Trophoblast cell (in vitro differentiated cells and primary cell): ENCODE measurements around the gene RPL22.

Source experiments
- DNase-seq, 2 donors: peaks; one replicate each; pipeline ENCODE4 v3.0.0-alpha.2; 2016
- H2AFZ ChIP-seq: 2 replicates; pipeline ENCODE4 v1.6.1; 2013; ENCODE audit warnings: low read length, moderate library complexity, mild to moderate bottlenecking; ENCODE audit not compliant: insufficient read depth, poor library complexity
- H2AK5ac ChIP-seq: 2 replicates; pipeline ENCODE4 v1.6.1; 2013; ENCODE audit warnings: mild to moderate bottlenecking, low read length
- H2BK120ac ChIP-seq: 2 replicates; pipeline ENCODE4 v1.6.1; 2013; ENCODE audit warnings: low read length, mild to moderate bottlenecking, moderate library complexity; ENCODE audit not compliant: insufficient read depth, poor library complexity
- H2BK12ac ChIP-seq: 2 replicates; pipeline ENCODE4 v1.6.1; 2013; ENCODE audit warnings: mild to moderate bottlenecking, low read length, moderate library complexity
- H2BK5ac ChIP-seq: 2 replicates; pipeline ENCODE4 v1.6.1; 2013; ENCODE audit warnings: low read length, low read depth, moderate library complexity, mild to moderate bottlenecking; ENCODE audit not compliant: poor library complexity
- H3K14ac ChIP-seq: 2 replicates; pipeline ENCODE4 v1.6.1; 2013; ENCODE audit warnings: mild to moderate bottlenecking, low read length
- H3K18ac ChIP-seq: 2 replicates; pipeline ENCODE4 v1.6.1; 2013; ENCODE audit warnings: mild to moderate bottlenecking, low read length
- H3K23ac ChIP-seq: 2 replicates; pipeline ENCODE4 v1.6.1; 2013; ENCODE audit warnings: low read length
- H3K27ac ChIP-seq: 2 replicates; pipeline ENCODE4 v1.5.1; 2013; ENCODE audit warnings: low read depth, mild to moderate bottlenecking, inconsistent platforms, low read length, moderate library complexity
- H3K27me3 ChIP-seq: 2 replicates; pipeline ENCODE4 v1.6.1; 2013; ENCODE audit warnings: inconsistent platforms, mild to moderate bottlenecking, low read length, moderate library complexity; ENCODE audit not compliant: insufficient read depth
- H3K36me3 ChIP-seq, 2 experiments: 1 replicate in 1 of 2; 2 replicates in 1 of 2; pipeline ENCODE4 v1.6.1; 2013; ENCODE audit warnings: low read length in 2 of 2, mild to moderate bottlenecking in 2 of 2, moderate library complexity in 1 of 2; ENCODE audit not compliant: insufficient read depth in 2 of 2, control insufficient read depth in 1 of 2
- H3K4ac ChIP-seq: 2 replicates; pipeline ENCODE4 v1.6.1; 2013; ENCODE audit warnings: low read depth, mild to moderate bottlenecking, low read length, moderate library complexity
- H3K4me1 ChIP-seq, 2 experiments: 1 replicate in 1 of 2; 2 replicates in 1 of 2; pipeline ENCODE4 v1.6.1; 2013; ENCODE audit warnings: low read length in 2 of 2, mild to moderate bottlenecking in 2 of 2, moderate library complexity in 1 of 2; ENCODE audit not compliant: insufficient read depth in 2 of 2, control insufficient read depth in 1 of 2
- H3K4me2 ChIP-seq: 2 replicates; pipeline ENCODE4 v1.6.1; 2013; ENCODE audit warnings: inconsistent platforms, mild to moderate bottlenecking, low read length, moderate library complexity
- H3K4me3 ChIP-seq: 2 replicates; pipeline ENCODE4 v1.5.1; 2013; ENCODE audit warnings: mild to moderate bottlenecking, low read depth, low read length, inconsistent platforms
- H3K79me1 ChIP-seq: one replicate; pipeline ENCODE4 v1.6.1; 2013; ENCODE audit warnings: low read length
- H3K79me2 ChIP-seq: 2 replicates; pipeline ENCODE4 v1.6.1; 2013; ENCODE audit warnings: low read length, mild to moderate bottlenecking; ENCODE audit not compliant: control insufficient read depth, insufficient read depth, poor library complexity
- H3K9ac ChIP-seq: 2 replicates; pipeline ENCODE4 v1.6.1; 2013; ENCODE audit warnings: mild to moderate bottlenecking, low read length
- H3K9me3 ChIP-seq: 2 replicates; pipeline ENCODE4 v1.6.1; 2013; ENCODE audit warnings: low read depth, mild to moderate bottlenecking, control low read depth, inconsistent platforms, low read length; ENCODE audit not compliant: insufficient read depth
- H4K12ac ChIP-seq: 2 replicates; pipeline ENCODE4 v1.6.1; 2013; ENCODE audit warnings: low read depth, mild to moderate bottlenecking, low read length, moderate library complexity
- H4K8ac ChIP-seq: 2 replicates; pipeline ENCODE4 v1.6.1; 2013; ENCODE audit warnings: low read depth, mild to moderate bottlenecking, low read length, moderate library complexity
- H4K91ac ChIP-seq: one replicate; pipeline ENCODE4 v1.6.1; 2013; ENCODE audit warnings: low read depth, mild to moderate bottlenecking, low read length, moderate library complexity
- WGBS: extraction: QIAGEN DNeasy Blood & Tissue Kit; methylation state at CpG from one replicate; pipeline ENCODE4 v1.1.7; 2013; ENCODE audit warnings: missing lambda C conversion rate; ENCODE audit not compliant: insufficient read length, insufficient coverage; ENCODE audit errors: extremely low coverage; 5-methylcytosine and 5-hydroxymethylcytosine counted together

Gene RPL22

DNA sequence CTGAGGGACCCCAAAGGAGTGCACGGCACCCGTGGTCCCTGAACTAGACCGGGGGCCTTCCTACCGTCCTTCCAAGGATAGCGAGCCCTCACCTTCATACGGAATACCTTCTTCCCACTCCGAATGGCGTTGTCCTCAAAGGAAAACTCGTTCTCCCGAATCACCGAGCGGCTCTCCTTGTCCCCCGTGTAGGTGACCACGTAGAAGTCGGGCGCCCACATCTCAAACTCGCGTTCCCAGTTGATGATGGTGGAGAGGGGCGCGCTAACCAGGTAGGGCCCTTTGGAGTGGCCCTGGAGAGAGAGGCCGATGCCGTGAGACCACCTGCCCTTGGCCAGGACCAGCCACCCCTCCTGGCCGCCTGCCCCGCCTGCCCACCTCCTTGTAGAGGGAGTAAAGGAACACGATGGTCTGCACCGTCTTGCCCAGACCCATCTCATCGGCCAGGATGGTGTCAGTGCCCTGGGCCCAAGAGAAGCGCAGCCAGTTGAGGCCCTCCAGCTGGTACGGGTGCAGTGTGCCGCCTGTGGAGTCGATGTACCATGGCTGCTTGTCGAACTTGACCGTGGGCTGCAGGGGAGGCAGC is 57.3 kb downstream of the RPL22 start:
- H3K9ac ChIP-seq, result no peak overlapping the region
- no peaks in the 10 kb centered on the region for H3K36me3 ChIP-seq
- no peak overlapping the region for H3K4me2 ChIP-seq
- no peak overlapping the region for H3K23ac ChIP-seq
- H4K8ac ChIP-seq, result no peak overlapping the region
- no peak overlapping the region for H3K4ac ChIP-seq
- no peaks in the 10 kb centered on the region for H3K27me3 ChIP-seq
- H3K4me1 ChIP-seq, result no peaks in the 10 kb centered on the region
- H2AK5ac ChIP-seq, result no peak overlapping the region
- H3K4me3 ChIP-seq, result no peak overlapping the region
- H3K79me1 ChIP-seq, result no peaks in the 10 kb centered on the region
- WGBS, result no CpG with 5 or more reads among the region's 33 CpGs
- H3K14ac ChIP-seq, result no peak overlapping the region
- no peak overlapping the region for H2BK12ac ChIP-seq
- H3K79me2 ChIP-seq, result no peaks in the 10 kb centered on the region
- H3K27ac ChIP-seq, result no peak overlapping the region
- H2AFZ ChIP-seq, result no peak overlapping the region
- H4K12ac ChIP-seq, result no peak overlapping the region
- no peak overlapping the region for H4K91ac ChIP-seq
- H2BK120ac ChIP-seq, result no peak overlapping the region
- DNase-seq, result no peak
- H3K9me3 ChIP-seq, result no peaks in the 10 kb centered on the region
- H2BK5ac ChIP-seq, result no peak overlapping the region
- H3K18ac ChIP-seq, result no peak overlapping the region

DNA sequence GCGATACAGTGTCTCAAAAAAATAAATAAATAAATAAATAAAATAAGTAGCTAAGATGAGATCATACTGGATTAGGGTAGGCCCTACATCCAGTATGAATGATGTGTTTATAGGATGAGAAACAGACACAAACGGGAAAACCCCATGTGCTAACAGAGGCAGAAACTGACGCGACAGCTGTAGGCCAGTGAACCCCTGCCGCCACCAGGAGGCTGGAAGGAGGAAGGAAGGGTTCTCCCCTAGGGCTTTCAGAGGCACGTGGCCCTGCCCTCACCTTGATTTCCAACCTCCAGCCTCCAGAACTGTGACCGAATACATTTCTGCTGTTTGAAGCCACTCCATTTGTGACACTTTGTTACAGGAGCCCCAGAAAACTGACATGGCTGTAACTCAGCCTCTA is 57.8 kb downstream of the RPL22 start:
- no peak overlapping the region for H3K23ac ChIP-seq
- H4K91ac ChIP-seq, result no peak overlapping the region
- H4K12ac ChIP-seq, result no peak overlapping the region
- no peak overlapping the region for H3K14ac ChIP-seq
- no peak overlapping the region for H2BK12ac ChIP-seq
- no peak overlapping the region for H3K9ac ChIP-seq
- no peak overlapping the region for H2BK5ac ChIP-seq
- no peak overlapping the region for H3K18ac ChIP-seq
- H3K36me3 ChIP-seq, result no peaks in the 10 kb centered on the region
- H3K4me3 ChIP-seq, result no peak overlapping the region
- H2AK5ac ChIP-seq, result no peak overlapping the region
- no peaks in the 10 kb centered on the region for H3K79me1 ChIP-seq
- no peaks in the 10 kb centered on the region for H3K27me3 ChIP-seq
- no peak overlapping the region for H2BK120ac ChIP-seq
- H3K4me2 ChIP-seq, result no peak overlapping the region
- no peak overlapping the region for H3K4ac ChIP-seq
- DNase-seq, result no peak
- H2AFZ ChIP-seq, result no peak overlapping the region
- H3K4me1 ChIP-seq, result no peaks in the 10 kb centered on the region
- no peaks in the 10 kb centered on the region for H3K9me3 ChIP-seq
- no CpG with 5 or more reads among the region's 7 CpGs for WGBS
- no peak overlapping the region for H4K8ac ChIP-seq
- H3K27ac ChIP-seq, result no peak overlapping the region
- H3K79me2 ChIP-seq, result no peaks in the 10 kb centered on the region

- H3K36me3 ChIP-seq, result no peaks in the 10 kb centered on the region
- no peak overlapping the region for H3K27ac ChIP-seq
- H4K8ac ChIP-seq, result no peak overlapping the region
- no peak overlapping the region for H4K12ac ChIP-seq
- H4K91ac ChIP-seq, result no peak overlapping the region
- H3K9me3 ChIP-seq, result no peaks in the 10 kb centered on the region
- H3K27me3 ChIP-seq, result no peaks in the 10 kb centered on the region
- H3K4me2 ChIP-seq, result no peak overlapping the region
- no peak overlapping the region for H3K14ac ChIP-seq
- no peaks in the 10 kb centered on the region for H3K79me1 ChIP-seq
- no peaks in the 10 kb centered on the region for H3K4me1 ChIP-seq
- H2BK5ac ChIP-seq, result no peak overlapping the region
- H2AK5ac ChIP-seq, result no peak overlapping the region
- no peak overlapping the region for H3K4me3 ChIP-seq
- no peak overlapping the region for H2BK120ac ChIP-seq
- H3K4ac ChIP-seq, result no peak overlapping the region
- no peak overlapping the region for H3K23ac ChIP-seq
- DNase-seq, result no peak
- H2AFZ ChIP-seq, result no peak overlapping the region
- H3K79me2 ChIP-seq, result no peaks in the 10 kb centered on the region
- no peak overlapping the region for H2BK12ac ChIP-seq
- no peak overlapping the region for H3K9ac ChIP-seq
- H3K18ac ChIP-seq, result no peak overlapping the region
- no CpG with 5 or more reads among the region's 2 CpGs for WGBS
Observed at GRCh38 chr1:6140413-6140812, 59.0 kb downstream of the RPL22 start.

DNA sequence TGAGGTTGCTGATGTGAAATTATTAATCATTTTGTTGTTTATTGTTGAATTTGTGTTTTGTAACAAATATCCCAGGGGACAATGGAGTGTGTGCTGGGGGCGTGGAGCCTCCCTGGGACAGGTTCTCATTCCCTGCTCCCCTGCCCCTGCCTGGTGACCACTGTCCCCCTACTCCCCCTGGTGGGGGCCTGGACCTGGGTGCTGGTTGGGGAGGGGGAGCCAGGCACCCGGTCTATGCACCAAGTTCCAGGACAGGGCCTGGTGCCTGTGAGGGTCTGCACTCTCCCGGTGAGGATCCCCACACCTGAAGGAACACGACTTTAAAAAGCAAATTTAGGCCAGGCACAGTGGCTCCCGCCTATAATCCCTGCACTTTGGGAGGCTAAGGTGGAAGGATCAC is 61.6 kb downstream of the RPL22 start:
- no peak overlapping the region for H3K18ac ChIP-seq

More for the DNA sequence above, 61.6 kb downstream of the RPL22 start:
- Histone ChIP-seq H3K9ac (no peak overlapping the region), H3K27me3 (no peaks in the 10 kb centered on the region), H4K8ac (no peak overlapping the region), H4K12ac (no peak overlapping the region), H3K9me3 (peaks cover 6% of the 10 kb centered on the region), H4K91ac (no peak overlapping the region), H2AFZ (no peak overlapping the region), H3K4me1 (no peaks in the 10 kb centered on the region), H3K79me1 (no peaks in the 10 kb centered on the region), H3K23ac (no peak overlapping the region), H3K4me2 (no peak overlapping the region), H3K36me3 (no peaks in the 10 kb centered on the region), H3K79me2 (no peaks in the 10 kb centered on the region), H2BK5ac (no peak overlapping the region), H3K14ac (no peak overlapping the region), H3K4ac (no peak overlapping the region), H3K27ac (no peak overlapping the region), H2AK5ac (no peak overlapping the region), H2BK120ac (no peak overlapping the region), H2BK12ac (no peak overlapping the region), H3K4me3 (no peak overlapping the region)
- no CpG with 5 or more reads among the region's 5 CpGs for WGBS
- no peak for DNase-seq
